Endodermal cell (in vitro differentiated cells): Measurements from ENCODE around the gene EMC10. TPM values are rescaled to one million over a fixed set of nuclear protein-coding genes. Genes with fewer than 3 reads are reported as not detected.
A peak's percentile ranks its signal among the peaks of the same experiment; 100 is the strongest.

ENCODE experiments used
- DNase-seq: peaks from one replicate; pipeline ENCODE4 v3.0.0-alpha.2; 2017
- H3K27ac ChIP-seq: 2 replicates; pipeline ENCODE4 v1.5.1; 2013; ENCODE audit warnings: mild to moderate bottlenecking, low read depth, low read length, moderate library complexity
- H3K27me3 ChIP-seq: 2 replicates; pipeline ENCODE4 v1.6.1; 2013; ENCODE audit warnings: mild to moderate bottlenecking, low read length, moderate library complexity; ENCODE audit not compliant: insufficient read depth, control insufficient read depth, poor library complexity, severe bottlenecking
- H3K36me3 ChIP-seq: 2 replicates; pipeline ENCODE4 v1.7.0; 2013; ENCODE audit warnings: mild to moderate bottlenecking, low read length, moderate library complexity; ENCODE audit not compliant: control insufficient read depth, insufficient read depth
- H3K4me1 ChIP-seq: one replicate; pipeline ENCODE4 v1.7.0; 2013; ENCODE audit warnings: low read length; ENCODE audit not compliant: control insufficient read depth, insufficient read depth
- H3K4me3 ChIP-seq: 2 replicates; pipeline ENCODE4 v1.5.1; 2013; ENCODE audit warnings: mild to moderate bottlenecking, low read length, moderate library complexity
- H3K9ac ChIP-seq: 2 replicates; pipeline ENCODE4 v1.6.1; 2013; ENCODE audit warnings: mild to moderate bottlenecking, low read length, moderate library complexity; ENCODE audit not compliant: poor library complexity, severe bottlenecking; ENCODE audit errors: extremely low read depth
- H3K9me3 ChIP-seq: 2 replicates; pipeline ENCODE4 v1.6.1; 2013; ENCODE audit warnings: mild to moderate bottlenecking, low read length, moderate library complexity; ENCODE audit not compliant: control insufficient read depth
- H3K27ac Mint-ChIP-seq: 2 replicates; pipeline ENCODE4 v1.8.0; 2020; ENCODE audit warnings: mixed read lengths
- H3K27me3 Mint-ChIP-seq: 2 replicates; pipeline ENCODE4 v1.8.0; 2021; ENCODE audit warnings: mild to moderate bottlenecking, mixed read lengths; ENCODE audit not compliant: insufficient read depth
- H3K36me3 Mint-ChIP-seq: 2 replicates; pipeline ENCODE4 v1.8.0; 2020; ENCODE audit warnings: low read depth, mixed read lengths
- H3K4me1 Mint-ChIP-seq: 2 replicates; pipeline ENCODE4 v1.8.0; 2020; ENCODE audit warnings: mixed read lengths
- H3K4me3 Mint-ChIP-seq: 2 replicates; pipeline ENCODE4 v1.8.0; 2020; ENCODE audit warnings: mild to moderate bottlenecking, moderate library complexity, mixed read lengths
- H3K9me3 Mint-ChIP-seq: 2 replicates; pipeline ENCODE4 v1.8.0; 2020; ENCODE audit warnings: mild to moderate bottlenecking, mixed read lengths
- WGBS, 2 experiments: methylation state at CpG; one replicate each; pipeline versions ENCODE4 v1.1.5 to v1.1.7; 2013; ENCODE audit warnings: missing lambda C conversion rate in 2 of 2, mixed read lengths in 1 of 2; ENCODE audit not compliant: insufficient coverage in 1 of 2, insufficient read length in 1 of 2; 5-methylcytosine and 5-hydroxymethylcytosine counted together
- total RNA-seq, 2 donors: library from RNA; stranded (reverse); fragmentation: NEBNext Ultra II Directional in 1 of 2; extraction: Animal tissue kit (Norgen Biotek cat#: 25700) in 1 of 2; gene quantifications; 2 replicates in 1 of 2; 3 replicates in 1 of 2; pipeline ENCODE4 v1.2.1, GENCODE V29; 2021
- TF ChIP-seq, protein P1 (sequence below): fragments of 200-600 bp; sonication (generic); conservative IDR thresholded peaks from 2 replicates; pipeline ENCODE4 v1.5.0; 2021; ENCODE audit warnings: antibody characterized with exemption, mild to moderate bottlenecking

Gene EMC10
- total RNA-seq, 2 donors from 2014 or later: 119 to 123 TPM

DNA sequence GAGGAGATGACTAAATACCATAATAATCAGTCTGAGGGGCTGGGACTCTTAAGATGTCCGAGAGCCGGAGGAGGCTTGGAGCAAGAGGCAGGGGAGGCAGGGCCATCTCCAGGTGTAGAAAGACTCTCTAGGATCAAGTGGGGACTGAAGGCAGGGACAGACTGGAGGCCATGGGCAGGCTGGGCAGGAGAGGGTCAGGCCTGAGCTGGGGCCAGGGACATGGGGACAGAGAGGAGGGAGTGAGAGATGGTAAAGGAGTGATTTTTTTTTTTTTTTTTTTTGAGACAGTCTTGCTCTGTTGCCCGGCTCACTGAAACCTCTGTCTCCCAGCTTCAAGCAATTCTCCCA is 32.5 kb downstream of the EMC10 start:
- Mint-ChIP-seq H3K4me1 (peaks cover 1% of the 10 kb centered on the region), H3K4me3 (no peak overlapping the region), H3K9me3 (no peaks in the 10 kb centered on the region), H3K36me3 (no peaks in the 10 kb centered on the region), H3K27ac (no peak overlapping the region), H3K27me3 (peaks cover 22% of the 10 kb centered on the region)
- no peak for DNase-seq
- WGBS, 2 experiments: 84 to 89% methylated on average over 2 to 3 of the region's 3 CpGs
- Histone ChIP-seq H3K9ac (no peak overlapping the region), H3K36me3 (no peaks in the 10 kb centered on the region), H3K4me1 (no peaks in the 10 kb centered on the region), H3K27me3 (no peaks in the 10 kb centered on the region), H3K9me3 (no peaks in the 10 kb centered on the region), H3K27ac (peak overlapping the region; percentile 38), H3K4me3 (no peak overlapping the region)
- TF ChIP-seq, protein P1, sequence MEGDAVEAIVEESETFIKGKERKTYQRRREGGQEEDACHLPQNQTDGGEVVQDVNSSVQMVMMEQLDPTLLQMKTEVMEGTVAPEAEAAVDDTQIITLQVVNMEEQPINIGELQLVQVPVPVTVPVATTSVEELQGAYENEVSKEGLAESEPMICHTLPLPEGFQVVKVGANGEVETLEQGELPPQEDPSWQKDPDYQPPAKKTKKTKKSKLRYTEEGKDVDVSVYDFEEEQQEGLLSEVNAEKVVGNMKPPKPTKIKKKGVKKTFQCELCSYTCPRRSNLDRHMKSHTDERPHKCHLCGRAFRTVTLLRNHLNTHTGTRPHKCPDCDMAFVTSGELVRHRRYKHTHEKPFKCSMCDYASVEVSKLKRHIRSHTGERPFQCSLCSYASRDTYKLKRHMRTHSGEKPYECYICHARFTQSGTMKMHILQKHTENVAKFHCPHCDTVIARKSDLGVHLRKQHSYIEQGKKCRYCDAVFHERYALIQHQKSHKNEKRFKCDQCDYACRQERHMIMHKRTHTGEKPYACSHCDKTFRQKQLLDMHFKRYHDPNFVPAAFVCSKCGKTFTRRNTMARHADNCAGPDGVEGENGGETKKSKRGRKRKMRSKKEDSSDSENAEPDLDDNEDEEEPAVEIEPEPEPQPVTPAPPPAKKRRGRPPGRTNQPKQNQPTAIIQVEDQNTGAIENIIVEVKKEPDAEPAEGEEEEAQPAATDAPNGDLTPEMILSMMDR: no peak

DNA sequence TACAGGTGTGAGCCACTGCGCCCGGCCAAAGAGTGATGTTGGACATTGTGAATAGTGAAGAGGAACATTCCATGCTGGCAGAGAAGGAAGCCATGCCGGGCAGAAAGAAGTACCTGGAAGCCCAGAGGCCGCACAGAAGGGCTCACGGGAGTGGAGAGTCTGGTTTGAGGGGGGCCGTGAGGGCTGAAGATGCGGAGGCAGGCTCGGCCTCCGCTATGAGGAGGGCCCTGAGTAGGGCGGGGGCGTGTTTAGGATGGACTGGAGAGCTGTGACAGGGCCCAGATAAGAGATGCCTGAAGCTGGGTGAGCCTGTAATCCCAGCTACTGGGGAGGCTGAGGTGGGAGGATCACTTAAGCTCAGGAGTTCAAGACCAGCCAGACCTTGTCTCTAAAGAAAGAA is 33.1 kb downstream of the EMC10 start:
- Histone ChIP-seq H3K4me3 (no peak overlapping the region), H3K27me3 (no peaks in the 10 kb centered on the region), H3K4me1 (no peaks in the 10 kb centered on the region), H3K27ac (no peak overlapping the region), H3K9me3 (no peaks in the 10 kb centered on the region), H3K36me3 (no peaks in the 10 kb centered on the region), H3K9ac (no peak overlapping the region)
- H3K27ac Mint-ChIP-seq: no peak overlapping the region
- no peaks in the 10 kb centered on the region for H3K36me3 Mint-ChIP-seq
- H3K4me3 Mint-ChIP-seq: no peak overlapping the region
- no peak for DNase-seq
- H3K4me1 Mint-ChIP-seq: peaks cover 1% of the 10 kb centered on the region
- WGBS, 2 experiments: 87% methylated on average over 11 of the region's 11 CpGs
- H3K27me3 Mint-ChIP-seq: peaks cover 28% of the 10 kb centered on the region
- TF ChIP-seq, protein P1: no peak
- H3K9me3 Mint-ChIP-seq: no peaks in the 10 kb centered on the region

DNA sequence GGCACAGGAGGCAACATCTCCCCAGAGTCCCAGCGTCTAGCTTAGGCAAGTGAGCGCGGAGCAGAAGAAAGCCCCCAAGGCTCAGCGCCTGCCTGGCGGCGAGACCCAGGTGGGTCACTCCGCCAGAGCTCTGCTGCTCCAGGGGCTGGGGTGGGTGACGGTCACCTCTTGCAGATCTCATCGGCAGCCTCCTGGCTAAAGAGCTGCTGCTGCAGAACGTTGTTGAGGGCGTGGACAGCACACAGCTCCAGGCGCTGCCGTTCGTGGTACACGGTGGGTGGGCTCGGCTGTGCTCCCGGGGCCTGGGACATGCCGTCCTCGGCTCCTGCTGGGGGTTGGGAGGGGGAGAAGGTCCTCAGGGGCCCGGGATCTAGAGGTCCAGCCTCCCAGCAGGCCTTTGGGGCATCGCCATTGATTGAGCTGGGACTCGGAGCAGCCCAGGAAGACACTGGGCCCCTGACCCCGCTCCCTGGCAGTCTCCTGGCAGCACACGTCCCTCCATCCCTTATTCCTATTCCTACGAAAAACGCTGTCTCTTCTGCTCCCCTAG is 33.9 kb downstream of the EMC10 start:
- Histone ChIP-seq H3K4me1 (no peaks in the 10 kb centered on the region), H3K27ac (peak overlapping the region; percentile 97), H3K36me3 (no peaks in the 10 kb centered on the region), H3K27me3 (no peaks in the 10 kb centered on the region), H3K9ac (peak overlapping the region; percentile 38), H3K4me3 (peak overlapping the region; percentile 73), H3K9me3 (no peaks in the 10 kb centered on the region)
- no peak for DNase-seq
- peaks cover 32% of the 10 kb centered on the region for H3K27me3 Mint-ChIP-seq
- peaks cover 1% of the 10 kb centered on the region for H3K4me1 Mint-ChIP-seq
- peak overlapping the region; percentile 70 for H3K4me3 Mint-ChIP-seq
- H3K36me3 Mint-ChIP-seq: no peaks in the 10 kb centered on the region
- TF ChIP-seq, protein P1: no peak
- H3K9me3 Mint-ChIP-seq: no peaks in the 10 kb centered on the region
- peak overlapping the region; percentile 88 for H3K27ac Mint-ChIP-seq
- WGBS, 2 experiments: 75 to 86% methylated on average over 11 to 26 of the region's 26 CpGs
